ENCODE data around the gene TRIM40. TPM values are rescaled to one million over a fixed set of nuclear protein-coding genes. Genes with fewer than 3 reads are reported as not detected.

Gene TRIM40
- total RNA-seq, 1 donor from 2014 or later, result not detected

DNA sequence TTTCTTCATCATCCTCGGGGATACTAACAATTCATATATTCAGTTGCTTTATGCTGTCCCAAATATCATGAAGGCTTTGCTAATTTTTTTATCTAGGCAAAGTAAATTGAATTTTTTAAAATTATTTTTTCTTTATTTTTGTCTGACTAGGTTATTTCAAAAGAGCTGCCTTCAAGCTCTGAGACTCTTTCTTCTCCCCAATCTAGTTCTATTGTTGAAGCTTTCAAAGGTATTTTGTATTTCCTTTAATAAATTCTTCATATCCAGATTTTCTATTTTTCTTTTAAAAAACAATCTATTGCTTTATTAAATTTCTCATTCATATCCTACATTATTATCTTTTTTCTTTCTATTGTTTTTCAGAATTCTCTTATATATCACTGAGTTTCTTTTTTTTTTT, 44.2 kb downstream of the TRIM40 start:
- intact Hi-C loops (cut with DNase I), result no loop called here

DNA sequence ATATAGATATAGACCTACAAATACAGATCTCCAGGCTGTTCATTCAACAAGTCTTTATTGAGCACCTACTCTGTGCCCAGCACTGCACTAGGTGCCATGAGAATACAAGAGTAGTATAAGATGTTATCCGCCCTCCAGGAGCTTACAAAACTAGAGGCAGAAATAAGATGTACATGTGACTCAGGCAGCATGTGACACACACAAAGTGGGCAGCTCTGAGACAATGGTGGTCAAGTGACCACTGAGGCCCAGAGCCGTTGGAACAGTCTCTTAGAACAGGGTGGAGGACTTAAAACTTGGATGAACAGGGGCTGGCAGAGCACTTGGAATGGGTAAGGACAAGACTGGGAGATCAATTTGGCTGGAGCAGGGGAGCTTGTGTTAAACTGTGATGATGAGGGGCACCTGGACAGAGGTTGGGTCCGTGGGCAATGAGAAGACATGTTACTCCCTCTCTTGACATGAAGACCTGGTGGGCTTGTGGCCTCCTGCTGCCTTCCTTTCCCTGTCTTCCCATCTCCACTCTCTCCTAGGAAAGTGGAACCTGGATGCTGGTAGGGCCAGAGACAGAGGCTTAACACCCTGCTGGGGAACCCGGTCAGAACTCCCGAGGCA, 48.6 kb downstream of the TRIM40 start:
- ATAC-seq (ENCODE audit: poor library complexity), result no peak
- no peak for DNase-seq
- intact Hi-C loops (cut with DNase I), result no loop called here

More for the DNA sequence above, 44.2 kb downstream of the TRIM40 start:
- DNase-seq (no peak), ATAC-seq (ENCODE audit: poor library complexity) (no peak)

DNA sequence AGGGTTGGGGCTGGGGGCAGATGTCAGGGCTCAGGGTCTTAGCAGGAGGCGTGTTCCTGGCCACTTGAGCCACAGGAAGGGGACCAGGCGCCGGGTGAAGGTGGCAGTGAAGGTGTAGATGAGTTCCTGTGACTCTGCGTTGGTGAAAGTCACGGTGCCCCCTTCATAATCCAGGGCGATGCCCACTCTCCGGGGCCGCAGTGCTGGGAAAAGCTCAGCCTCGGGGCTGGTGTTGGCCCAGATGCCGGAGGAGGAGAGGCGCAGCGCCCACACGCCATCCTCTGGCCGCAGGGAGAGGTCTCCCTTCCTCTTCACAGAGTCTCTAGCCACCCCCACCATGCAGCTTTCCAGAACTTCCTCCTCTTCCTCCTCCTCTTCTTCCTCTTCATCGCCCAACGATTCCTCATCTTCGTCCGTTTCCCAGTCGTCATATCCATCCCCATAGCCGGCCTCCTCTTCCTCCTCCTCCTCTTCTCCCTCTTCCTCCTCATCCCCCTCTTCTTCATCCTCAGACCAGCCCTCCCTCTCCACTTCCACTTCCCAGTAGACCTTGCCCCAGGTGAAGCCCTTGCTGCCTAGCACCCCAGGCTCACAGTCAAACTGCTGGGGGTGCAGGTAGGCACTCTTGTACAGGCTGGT, 50.0 kb downstream of the TRIM40 start:
- intact Hi-C loops (cut with DNase I), result no loop called here
- ATAC-seq (ENCODE audit: poor library complexity) (no peak), DNase-seq (no peak)

DNA sequence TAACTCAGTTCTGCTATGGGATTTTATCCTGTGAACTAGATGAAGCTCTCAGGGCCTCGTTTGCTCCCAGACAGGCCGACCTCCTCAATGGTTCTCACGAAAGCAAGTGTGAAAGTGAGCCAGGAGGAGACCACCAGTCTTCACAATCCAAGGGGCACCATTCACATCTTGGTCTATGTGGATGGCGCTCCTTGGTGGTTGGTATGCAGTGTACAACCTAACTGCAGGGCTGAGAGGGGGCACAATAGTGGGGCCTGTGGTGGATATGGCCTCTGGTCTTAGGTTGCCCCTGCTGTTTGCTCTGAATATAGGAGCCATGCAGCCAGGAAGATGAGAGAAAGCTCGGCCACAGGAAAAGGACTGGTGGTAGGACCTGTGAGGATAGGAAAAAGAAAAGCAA, 52.6 kb downstream of the TRIM40 start:
- no peak for DNase-seq
- intact Hi-C loops (cut with DNase I), result no loop called here
- ATAC-seq (ENCODE audit: poor library complexity), result no peak

DNA sequence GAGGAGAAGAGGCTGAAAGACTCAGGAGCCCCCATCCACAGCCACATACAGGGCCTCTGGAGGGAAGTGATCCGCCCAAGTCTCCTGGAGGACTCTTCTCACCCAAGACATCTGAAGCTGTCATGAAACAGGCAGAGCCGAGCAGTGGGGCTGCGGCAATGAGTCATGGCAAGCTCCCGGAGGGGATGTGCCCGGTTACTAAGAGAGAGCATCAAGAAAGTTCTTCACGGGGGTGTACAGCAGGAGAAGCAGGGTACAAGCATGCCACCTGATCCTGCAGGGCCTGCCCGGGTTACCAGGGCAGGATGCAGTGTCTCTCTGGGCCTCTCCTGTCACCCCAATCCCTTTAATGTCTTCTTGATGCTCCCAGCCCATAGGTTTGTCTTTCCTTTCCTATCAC, 56.1 kb downstream of the TRIM40 start:
- ATAC-seq (ENCODE audit: poor library complexity) (no peak), DNase-seq (no peak)
- intact Hi-C loops (cut with DNase I), result no loop called here

DNA sequence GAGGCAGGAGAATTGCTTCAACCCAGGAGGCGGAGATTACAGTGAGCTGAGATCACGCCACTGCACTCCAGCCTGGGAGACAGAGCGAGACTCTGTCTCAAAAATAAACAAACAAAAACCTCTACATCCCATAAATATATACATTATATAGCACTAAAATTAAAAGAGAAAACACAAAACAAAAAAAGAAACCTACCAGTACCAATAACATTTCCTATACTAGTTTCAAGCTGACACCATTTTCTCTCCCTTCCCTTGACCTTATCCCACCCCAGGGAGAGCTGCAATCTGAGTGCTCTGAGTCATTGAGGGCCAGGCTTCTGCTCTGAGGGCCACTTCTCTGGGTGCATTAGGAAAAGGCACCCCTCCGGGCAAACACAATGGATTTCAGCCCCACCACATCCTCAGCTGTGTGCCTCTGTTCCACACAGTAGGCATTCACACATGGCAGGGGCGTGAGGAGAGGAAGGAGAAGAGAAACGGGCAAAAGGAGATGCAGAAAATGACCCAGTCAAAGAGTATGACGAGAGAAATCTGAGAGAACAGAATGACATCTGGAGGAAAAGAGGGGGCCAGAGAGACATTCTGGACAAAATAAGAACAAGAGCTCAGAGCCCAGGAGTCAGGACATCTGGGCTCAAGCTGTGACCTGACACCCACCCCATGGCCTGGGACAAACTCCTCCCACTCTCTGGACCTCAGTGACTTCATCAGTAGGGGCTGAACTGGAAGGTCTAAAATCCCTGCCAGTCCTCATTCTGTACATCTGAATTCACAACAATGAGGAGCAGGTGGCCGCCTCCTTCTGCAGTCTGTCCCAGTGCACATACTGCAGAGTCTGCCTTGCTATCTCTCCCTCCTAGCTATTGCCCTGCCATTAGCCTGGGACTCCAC, 59.1 kb downstream of the TRIM40 start:
- ATAC-seq (ENCODE audit: poor library complexity) (no peak), DNase-seq (no peak)
- intact Hi-C loops (cut with DNase I), result no loop called here

DNA sequence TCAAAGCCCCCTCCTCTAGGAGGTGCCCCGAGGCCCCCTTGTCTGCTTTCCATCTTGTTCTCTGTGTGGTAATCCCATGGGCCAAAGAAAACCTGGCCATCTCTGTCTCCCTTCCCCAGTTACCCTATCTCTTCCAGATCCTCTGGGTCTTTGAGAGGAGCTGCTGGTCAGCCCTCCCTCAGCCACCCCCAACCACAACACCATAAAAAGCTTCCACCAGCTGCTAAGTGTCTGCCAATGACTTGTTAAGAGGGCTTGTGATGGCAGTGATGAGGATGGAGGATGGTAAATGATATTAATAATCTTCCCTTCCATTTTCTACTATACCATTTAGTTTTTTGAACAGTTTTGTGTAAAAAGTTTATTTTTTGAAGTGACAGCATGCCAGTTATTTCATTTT, 60.0 kb downstream of the TRIM40 start:
- intact Hi-C loops (cut with DNase I), result no loop called here
- no peak for ATAC-seq (ENCODE audit: poor library complexity)

DNA sequence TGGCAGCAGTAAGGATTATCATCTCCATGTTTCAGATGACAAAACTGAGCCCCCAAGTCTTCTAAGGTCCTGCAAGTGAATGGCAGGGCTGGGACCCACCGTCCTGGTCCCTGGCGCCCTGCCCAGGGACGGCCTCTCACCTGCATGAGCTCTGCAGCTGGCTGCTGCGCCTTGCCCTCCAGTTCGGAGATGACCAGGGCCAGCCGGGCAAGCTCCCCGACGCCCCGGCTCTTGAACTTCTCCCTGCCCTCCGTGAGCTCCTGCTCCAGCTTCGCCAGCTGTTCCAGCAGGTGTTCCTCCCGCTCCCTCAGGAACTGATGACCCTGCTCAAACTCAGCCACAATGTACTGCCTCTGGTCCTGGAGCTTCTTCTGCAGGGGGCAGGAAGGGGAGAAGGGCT, 60.4 kb downstream of the TRIM40 start:
- intact Hi-C loops (cut with DNase I), result no loop called here
- ATAC-seq (ENCODE audit: poor library complexity) (no peak), DNase-seq (no peak)

More for the DNA sequence above, 60.0 kb downstream of the TRIM40 start:
- DNase-seq, result no peak

Other genes with a start within 250 kb of the TRIM40 start
- gene HLA-A, start 193.6 kb upstream of the TRIM40 start, total RNA-seq, result 222 TPM
- 12.2 TPM for gene POLR1H, start 74.9 kb upstream of the TRIM40 start, total RNA-seq
- gene PPP1R11, start 68.9 kb upstream of the TRIM40 start, total RNA-seq, result 40.9 TPM
- gene RNF39, start 60.4 kb upstream of the TRIM40 start, total RNA-seq, result not detected
- not detected for gene TRIM31, start 23.1 kb upstream of the TRIM40 start, total RNA-seq
- not detected for gene TRIM10, start 25.1 kb downstream of the TRIM40 start, total RNA-seq
- not detected for gene TRIM15, start 27.4 kb downstream of the TRIM40 start, total RNA-seq
- gene TRIM26, start 77.3 kb downstream of the TRIM40 start, total RNA-seq, result 17.8 TPM
- gene TRIM39, start 190.8 kb downstream of the TRIM40 start, total RNA-seq, result 6.2 TPM
- 25.4 TPM for gene RPP21, start 209.0 kb downstream of the TRIM40 start, total RNA-seq

Data from Right ventricle myocardium superior (tissue), 1 donor.